Measurements from ENCODE around the gene AXIN1.

Gene AXIN1

DNA sequence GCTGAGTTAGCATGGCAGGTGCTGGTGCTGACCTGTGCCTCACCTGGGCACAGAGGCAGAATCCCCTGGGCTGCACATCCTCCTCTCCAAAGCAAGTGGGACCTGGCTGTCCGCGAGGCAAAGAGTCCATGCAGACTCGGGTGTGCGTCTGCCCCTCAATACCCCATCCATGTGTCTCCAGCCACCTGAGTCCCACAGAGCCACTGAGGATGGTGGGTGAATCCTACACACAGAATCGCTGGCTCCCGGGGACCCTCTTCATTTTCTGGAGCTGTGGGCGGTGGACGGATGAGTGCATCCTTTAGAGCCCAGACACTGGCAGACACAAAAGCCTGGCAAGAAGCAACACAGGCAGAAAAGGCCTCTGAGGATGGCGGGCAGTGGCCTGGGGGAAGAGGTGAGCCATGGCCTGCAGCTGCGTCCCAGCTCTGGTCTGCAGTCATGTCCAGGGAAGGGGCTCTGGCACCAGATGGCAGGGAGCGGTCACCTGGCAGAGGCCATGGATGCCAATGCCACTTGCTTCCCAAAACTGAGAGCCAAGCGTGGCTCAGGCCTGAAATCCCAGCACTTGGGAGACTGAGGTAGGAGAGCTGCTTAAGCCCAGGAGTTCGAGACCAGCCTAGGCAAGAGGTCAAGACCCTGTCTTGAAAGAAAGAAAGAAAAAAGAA is 29.9 kb downstream of the AXIN1 start:
- Histone ChIP-seq H3K9ac (ENCODE audit: low read depth, low read length) (no peak overlapping the region), H3K4me1 (ENCODE audit: control insufficient read depth, insufficient read depth, low read length) (peaks cover 25% of the 10 kb centered on the region; the same call in 1 of the 2 replicates), H3K27me3 (ENCODE audit: control insufficient read depth, insufficient read depth, low read length) (no peaks in the 10 kb centered on the region), H3K4me3 (ENCODE audit: low read depth, low read length) (no peak overlapping the region), H3K36me3 (ENCODE audit: control insufficient read depth, insufficient read depth, low read length) (no peaks in the 10 kb centered on the region), H3K9me3 (ENCODE audit: control insufficient read depth, insufficient read depth, low read length) (no peaks in the 10 kb centered on the region), H3K27ac (ENCODE audit: low read depth, low read length) (no peak overlapping the region)

DNA sequence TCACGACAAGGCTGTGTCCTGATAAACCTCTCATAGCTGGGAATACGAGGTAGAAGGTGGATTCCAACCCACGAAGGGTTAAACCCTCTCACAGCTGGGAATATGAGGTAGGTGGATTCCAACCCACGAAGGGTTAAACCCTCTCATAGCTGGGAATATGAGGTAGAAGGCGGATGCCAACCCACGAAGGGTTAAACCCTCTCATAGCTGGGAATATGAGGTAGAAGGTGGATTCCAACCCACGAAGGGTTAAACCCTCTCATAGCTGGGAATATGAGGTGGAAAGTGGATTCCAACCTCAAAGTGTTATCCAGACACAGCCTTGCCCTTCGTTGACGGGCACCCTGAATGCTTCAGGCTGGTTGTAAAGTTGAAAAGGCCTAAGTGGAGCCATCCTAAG is 31.0 kb downstream of the AXIN1 start:
- no peaks in the 10 kb centered on the region for H3K36me3 ChIP-seq (ENCODE audit: control insufficient read depth, insufficient read depth, low read length)
- no peak overlapping the region for H3K27ac ChIP-seq (ENCODE audit: low read depth, low read length)
- H3K4me3 ChIP-seq (ENCODE audit: low read depth, low read length): no peak overlapping the region
- H3K27me3 ChIP-seq (ENCODE audit: control insufficient read depth, insufficient read depth, low read length): no peaks in the 10 kb centered on the region
- no peak overlapping the region for H3K9ac ChIP-seq (ENCODE audit: low read depth, low read length)
- H3K9me3 ChIP-seq (ENCODE audit: control insufficient read depth, insufficient read depth, low read length): no peaks in the 10 kb centered on the region
- peaks cover 25% of the 10 kb centered on the region; the same call in 1 of the 2 replicates for H3K4me1 ChIP-seq (ENCODE audit: control insufficient read depth, insufficient read depth, low read length)

DNA sequence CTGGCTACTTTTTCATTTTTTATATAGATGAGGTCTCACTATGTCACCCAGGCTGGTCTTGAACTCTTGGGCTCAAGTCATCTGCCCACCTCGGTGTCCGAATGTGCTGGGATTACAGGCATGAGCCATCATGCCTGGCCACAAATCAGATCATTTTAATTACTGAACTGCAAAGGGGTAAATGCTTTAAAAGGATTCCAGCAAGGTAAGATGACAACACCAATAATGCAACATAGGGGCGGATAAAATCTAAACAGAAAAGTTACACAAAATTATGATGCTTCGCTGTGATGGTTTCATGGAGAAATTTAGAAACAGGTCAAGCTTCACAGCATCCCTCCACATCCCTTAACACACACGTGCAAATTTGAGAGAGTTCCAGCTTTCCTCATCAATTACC is 32.3 kb downstream of the AXIN1 start:
- H3K4me1 ChIP-seq (ENCODE audit: control insufficient read depth, insufficient read depth, low read length): peaks cover 18% of the 10 kb centered on the region; the same call in 1 of the 2 replicates
- H3K27ac ChIP-seq (ENCODE audit: low read depth, low read length): no peak overlapping the region
- H3K4me3 ChIP-seq (ENCODE audit: low read depth, low read length): no peak overlapping the region
- no peak overlapping the region for H3K9ac ChIP-seq (ENCODE audit: low read depth, low read length)
- H3K36me3 ChIP-seq (ENCODE audit: control insufficient read depth, insufficient read depth, low read length): no peaks in the 10 kb centered on the region
- H3K27me3 ChIP-seq (ENCODE audit: control insufficient read depth, insufficient read depth, low read length): no peaks in the 10 kb centered on the region
- no peaks in the 10 kb centered on the region for H3K9me3 ChIP-seq (ENCODE audit: control insufficient read depth, insufficient read depth, low read length)

DNA sequence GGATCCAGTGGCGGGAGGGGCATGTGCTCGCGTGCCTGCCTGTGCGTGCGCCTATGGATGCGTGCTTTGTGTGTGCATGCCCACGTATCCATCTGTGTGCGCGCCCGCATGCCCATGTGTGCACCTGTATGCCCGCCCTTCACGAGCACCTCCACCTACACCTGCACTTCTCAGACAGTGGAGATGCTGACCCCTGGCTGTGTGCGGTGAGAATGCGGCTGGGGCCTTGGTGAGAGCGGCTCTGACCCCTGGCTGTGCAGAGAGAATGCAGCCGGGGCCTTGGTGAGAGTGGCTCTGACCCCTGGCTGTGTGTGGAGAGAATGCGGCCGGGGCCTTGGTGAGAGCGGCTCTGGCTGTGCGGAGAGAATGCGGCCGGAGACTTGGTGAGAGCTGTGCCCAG is 33.9 kb downstream of the AXIN1 start:
- Histone ChIP-seq H3K4me1 (ENCODE audit: control insufficient read depth, insufficient read depth, low read length) (peaks cover 10% of the 10 kb centered on the region; the same call in 1 of the 2 replicates), H3K27me3 (ENCODE audit: control insufficient read depth, insufficient read depth, low read length) (no peaks in the 10 kb centered on the region), H3K9me3 (ENCODE audit: control insufficient read depth, insufficient read depth, low read length) (no peaks in the 10 kb centered on the region), H3K36me3 (ENCODE audit: control insufficient read depth, insufficient read depth, low read length) (peaks cover 14% of the 10 kb centered on the region), H3K27ac (ENCODE audit: low read depth, low read length) (peak overlapping the region; percentile 38), H3K9ac (ENCODE audit: low read depth, low read length) (no peak overlapping the region), H3K4me3 (ENCODE audit: low read depth, low read length) (no peak overlapping the region)

DNA sequence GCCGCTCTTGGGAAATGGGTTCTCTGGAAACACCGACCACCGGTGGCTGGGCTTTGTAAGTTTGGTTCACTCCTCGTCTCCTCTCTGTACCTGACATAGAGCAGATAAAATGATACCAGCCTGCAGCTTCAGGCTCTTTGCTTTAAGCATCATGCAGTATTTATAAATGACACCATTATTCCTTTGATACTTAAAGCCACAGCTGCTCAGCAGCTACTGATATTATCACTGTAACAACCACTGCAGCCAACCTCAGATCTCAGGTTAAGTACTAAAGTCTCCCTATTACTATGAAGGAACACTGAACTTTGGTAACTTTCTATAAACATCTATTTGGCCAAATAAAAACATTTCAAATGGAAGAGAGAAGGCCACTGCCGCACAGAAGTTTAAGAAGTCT is 34.9 kb downstream of the AXIN1 start:
- no peak overlapping the region for H3K4me3 ChIP-seq (ENCODE audit: low read depth, low read length)
- no peaks in the 10 kb centered on the region for H3K27me3 ChIP-seq (ENCODE audit: control insufficient read depth, insufficient read depth, low read length)
- no peak overlapping the region for H3K27ac ChIP-seq (ENCODE audit: low read depth, low read length)
- H3K36me3 ChIP-seq (ENCODE audit: control insufficient read depth, insufficient read depth, low read length): peaks cover 23% of the 10 kb centered on the region
- no peak overlapping the region for H3K9ac ChIP-seq (ENCODE audit: low read depth, low read length)
- no peaks in the 10 kb centered on the region for H3K9me3 ChIP-seq (ENCODE audit: control insufficient read depth, insufficient read depth, low read length)
- H3K4me1 ChIP-seq (ENCODE audit: control insufficient read depth, insufficient read depth, low read length): peaks cover 10% of the 10 kb centered on the region; the same call in 1 of the 2 replicates

DNA sequence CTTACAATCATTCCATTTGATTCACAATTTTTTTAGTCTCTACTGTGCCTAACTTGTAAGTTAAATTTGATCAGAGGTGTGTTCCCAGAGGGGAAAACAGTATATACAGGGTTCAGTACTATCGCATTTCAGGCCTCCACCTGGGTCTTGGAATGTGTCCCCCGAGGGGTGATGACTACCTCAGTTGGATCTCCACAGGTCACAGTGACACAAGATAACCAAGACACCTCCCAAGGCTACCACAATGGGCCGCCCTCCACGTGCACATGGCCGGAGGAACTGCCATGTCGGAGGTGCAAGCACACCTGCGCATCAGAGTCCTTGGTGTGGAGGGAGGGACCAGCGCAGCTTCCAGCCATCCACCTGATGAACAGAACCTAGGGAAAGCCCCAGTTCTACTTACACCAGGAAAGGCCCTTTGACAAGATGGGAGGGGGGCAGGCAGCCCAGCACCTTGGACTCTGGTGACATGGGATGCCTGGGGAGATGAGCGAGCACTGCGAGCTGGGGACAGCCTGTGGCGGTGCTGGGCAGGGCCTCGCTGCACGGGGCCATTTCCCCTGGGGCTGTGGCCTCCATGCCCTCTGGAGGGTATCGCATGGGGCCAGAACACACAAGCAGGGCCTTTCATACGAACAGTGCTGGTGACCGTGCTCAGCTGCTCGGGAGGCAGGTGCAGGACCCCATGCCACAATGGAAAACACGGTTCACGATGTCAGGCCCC is 35.6 kb downstream of the AXIN1 start:
- H3K36me3 ChIP-seq (ENCODE audit: control insufficient read depth, insufficient read depth, low read length): peaks cover 29% of the 10 kb centered on the region
- no peaks in the 10 kb centered on the region for H3K9me3 ChIP-seq (ENCODE audit: control insufficient read depth, insufficient read depth, low read length)
- H3K9ac ChIP-seq (ENCODE audit: low read depth, low read length): no peak overlapping the region
- no peaks in the 10 kb centered on the region for H3K27me3 ChIP-seq (ENCODE audit: control insufficient read depth, insufficient read depth, low read length)
- peaks cover 10% of the 10 kb centered on the region; the same call in 1 of the 2 replicates for H3K4me1 ChIP-seq (ENCODE audit: control insufficient read depth, insufficient read depth, low read length)
- H3K27ac ChIP-seq (ENCODE audit: low read depth, low read length): no peak overlapping the region
- H3K4me3 ChIP-seq (ENCODE audit: low read depth, low read length): no peak overlapping the region

DNA sequence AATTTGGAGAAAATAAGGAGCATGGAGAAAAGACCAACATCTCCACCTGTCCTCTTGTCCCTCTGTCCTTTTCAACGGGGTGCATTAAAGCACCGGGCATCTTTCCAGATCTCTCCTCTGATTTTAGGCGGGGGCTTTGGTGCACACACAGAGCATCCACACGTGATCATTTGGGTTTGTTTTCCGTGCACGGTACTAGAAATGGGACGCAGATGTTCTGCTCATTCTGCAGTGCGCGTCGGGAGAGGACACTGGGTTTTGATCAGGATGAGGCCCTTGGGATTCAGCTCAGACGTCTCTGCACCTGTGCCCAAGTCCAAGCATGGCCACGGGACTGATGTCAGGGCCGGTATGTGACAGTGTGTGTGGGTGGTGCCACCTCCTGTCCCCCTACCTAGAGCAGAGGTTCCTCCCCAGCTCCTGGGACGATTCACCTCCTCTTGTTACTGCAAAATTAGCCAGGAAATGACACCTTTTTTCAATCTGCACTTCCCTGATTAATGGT is 37.7 kb downstream of the AXIN1 start:
- Histone ChIP-seq H3K27me3 (ENCODE audit: control insufficient read depth, insufficient read depth, low read length) (no peaks in the 10 kb centered on the region), H3K9ac (ENCODE audit: low read depth, low read length) (no peak overlapping the region), H3K36me3 (ENCODE audit: control insufficient read depth, insufficient read depth, low read length) (peaks cover 33% of the 10 kb centered on the region), H3K9me3 (ENCODE audit: control insufficient read depth, insufficient read depth, low read length) (no peaks in the 10 kb centered on the region), H3K4me1 (ENCODE audit: control insufficient read depth, insufficient read depth, low read length) (peaks cover 10% of the 10 kb centered on the region; the same call in 1 of the 2 replicates), H3K4me3 (ENCODE audit: low read depth, low read length) (no peak overlapping the region), H3K27ac (ENCODE audit: low read depth, low read length) (no peak overlapping the region)

DNA sequence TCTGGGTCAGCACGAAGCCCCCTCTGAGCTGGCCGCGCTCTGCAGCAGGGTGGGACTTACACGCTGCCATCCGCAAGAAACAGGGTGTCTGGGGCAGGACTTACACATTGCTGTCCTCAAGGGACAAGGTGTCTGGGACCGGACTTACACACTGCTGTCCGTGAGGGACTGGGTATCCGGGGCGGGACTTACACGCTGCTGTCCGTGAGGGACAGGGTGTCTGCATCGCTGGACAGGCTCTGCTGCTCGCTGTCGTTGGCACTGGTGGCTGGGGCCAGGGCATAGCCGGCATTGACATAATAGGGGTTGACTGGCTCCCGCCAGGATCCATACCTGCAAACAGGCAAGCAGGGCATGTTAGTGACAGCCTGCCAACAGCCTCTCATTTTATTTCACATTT is 38.2 kb downstream of the AXIN1 start:
- peaks cover 38% of the 10 kb centered on the region for H3K36me3 ChIP-seq (ENCODE audit: control insufficient read depth, insufficient read depth, low read length)
- H3K27me3 ChIP-seq (ENCODE audit: control insufficient read depth, insufficient read depth, low read length): no peaks in the 10 kb centered on the region
- no peak overlapping the region for H3K9ac ChIP-seq (ENCODE audit: low read depth, low read length)
- H3K9me3 ChIP-seq (ENCODE audit: control insufficient read depth, insufficient read depth, low read length): no peaks in the 10 kb centered on the region
- no peak overlapping the region for H3K27ac ChIP-seq (ENCODE audit: low read depth, low read length)
- no peak overlapping the region for H3K4me3 ChIP-seq (ENCODE audit: low read depth, low read length)
- H3K4me1 ChIP-seq (ENCODE audit: control insufficient read depth, insufficient read depth, low read length): peaks cover 9% of the 10 kb centered on the region; the same call in 1 of the 2 replicates

DNA sequence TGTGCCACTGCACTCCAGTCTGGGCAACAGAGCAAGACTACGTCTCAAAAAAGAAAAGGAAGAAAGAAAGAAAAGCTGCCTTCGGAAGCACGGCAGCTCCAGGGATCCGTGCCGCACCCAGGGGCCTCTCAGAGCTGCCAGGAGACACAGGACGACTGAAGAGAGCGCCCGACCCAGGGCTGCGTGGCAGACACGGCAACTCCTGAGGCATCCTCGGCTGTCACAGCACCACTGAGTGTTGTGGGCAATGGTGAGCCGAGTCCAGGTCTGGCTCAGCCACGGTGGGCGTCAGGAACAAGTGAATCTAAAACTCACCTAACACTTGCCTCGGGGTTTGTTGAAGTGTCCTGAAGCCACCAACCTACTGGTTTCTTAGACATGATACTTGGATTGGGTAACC is 40.8 kb downstream of the AXIN1 start:
- Histone ChIP-seq H3K9me3 (ENCODE audit: control insufficient read depth, insufficient read depth, low read length) (no peaks in the 10 kb centered on the region), H3K36me3 (ENCODE audit: control insufficient read depth, insufficient read depth, low read length) (peaks cover 62% of the 10 kb centered on the region), H3K27ac (ENCODE audit: low read depth, low read length) (no peak overlapping the region), H3K4me3 (ENCODE audit: low read depth, low read length) (no peak overlapping the region), H3K9ac (ENCODE audit: low read depth, low read length) (no peak overlapping the region), H3K27me3 (ENCODE audit: control insufficient read depth, insufficient read depth, low read length) (no peaks in the 10 kb centered on the region), H3K4me1 (ENCODE audit: control insufficient read depth, insufficient read depth, low read length) (no peaks in the 10 kb centered on the region)

DNA sequence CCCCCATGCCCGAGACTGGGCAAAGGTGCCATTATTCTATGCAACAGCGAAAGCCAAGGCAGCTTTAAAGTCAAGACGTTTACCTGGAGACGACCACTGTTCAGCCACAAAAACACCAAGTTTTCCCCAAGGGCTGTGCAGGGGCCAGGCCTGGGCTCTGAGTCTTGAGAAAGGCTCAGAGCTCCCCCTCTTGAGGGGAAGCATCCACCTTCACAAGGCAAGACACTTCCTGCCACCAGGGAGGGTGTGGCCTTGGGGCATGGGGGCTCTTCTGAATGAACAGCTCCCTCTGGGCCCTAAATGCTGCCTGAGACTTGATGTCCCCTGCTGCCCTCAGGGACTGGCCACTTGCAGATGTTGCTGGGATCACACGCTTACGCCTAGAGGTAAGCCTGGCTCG is 43.0 kb downstream of the AXIN1 start:
- Histone ChIP-seq H3K27ac (ENCODE audit: low read depth, low read length) (no peak overlapping the region), H3K36me3 (ENCODE audit: control insufficient read depth, insufficient read depth, low read length) (peaks cover 67% of the 10 kb centered on the region)

DNA sequence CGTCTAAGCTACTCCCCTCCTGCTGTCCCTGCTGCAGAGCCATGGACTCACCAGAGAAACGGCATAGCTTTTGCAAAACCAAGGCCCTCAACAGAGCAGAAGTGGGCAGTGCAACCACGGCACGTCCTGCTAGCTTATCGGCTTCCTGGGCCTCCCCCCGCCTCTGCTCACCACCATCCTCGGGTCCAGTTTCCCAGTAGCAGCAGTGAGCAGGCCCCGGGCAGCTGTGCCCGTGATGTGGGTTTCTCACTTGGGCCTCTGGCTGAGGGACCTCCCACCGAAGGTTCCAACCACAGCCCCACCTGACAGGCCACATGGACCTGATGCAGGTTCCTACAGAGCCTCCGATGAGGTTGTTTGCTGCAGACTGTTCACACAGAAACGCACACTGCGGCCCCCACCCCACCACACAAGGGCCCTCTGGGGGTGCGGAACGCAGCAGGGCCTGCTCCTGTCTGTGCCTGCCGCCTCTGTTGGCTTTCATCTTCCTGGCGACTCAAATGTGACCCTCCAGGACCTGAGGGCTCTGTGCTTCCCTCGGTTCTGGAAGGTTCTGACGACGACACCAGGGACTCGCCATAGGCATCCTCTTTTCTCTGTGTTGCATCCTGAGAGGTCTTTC is 44.7 kb downstream of the AXIN1 start:
- Histone ChIP-seq H3K27me3 (ENCODE audit: control insufficient read depth, insufficient read depth, low read length) (no peaks in the 10 kb centered on the region), H3K4me3 (ENCODE audit: low read depth, low read length) (no peak overlapping the region), H3K9me3 (ENCODE audit: control insufficient read depth, insufficient read depth, low read length) (no peaks in the 10 kb centered on the region), H3K4me1 (ENCODE audit: control insufficient read depth, insufficient read depth, low read length) (no peaks in the 10 kb centered on the region), H3K9ac (ENCODE audit: low read depth, low read length) (no peak overlapping the region), H3K36me3 (ENCODE audit: control insufficient read depth, insufficient read depth, low read length) (peaks cover 64% of the 10 kb centered on the region), H3K27ac (ENCODE audit: low read depth, low read length) (no peak overlapping the region)

More for the DNA sequence above, 43.0 kb downstream of the AXIN1 start:
- no peak overlapping the region for H3K9ac ChIP-seq (ENCODE audit: low read depth, low read length)
- no peak overlapping the region for H3K4me3 ChIP-seq (ENCODE audit: low read depth, low read length)
- no peaks in the 10 kb centered on the region for H3K27me3 ChIP-seq (ENCODE audit: control insufficient read depth, insufficient read depth, low read length)
- H3K4me1 ChIP-seq (ENCODE audit: control insufficient read depth, insufficient read depth, low read length): no peaks in the 10 kb centered on the region
- H3K9me3 ChIP-seq (ENCODE audit: control insufficient read depth, insufficient read depth, low read length): no peaks in the 10 kb centered on the region
